GM23338 (cell line): ENCODE measurements around the gene RGS6.

Experiments
- EZH2 ChIP-seq: fragments of 200-600 bp; sonication (generic); IDR thresholded peaks from one replicate; pipeline ENCODE4 v1.8.0; 2017; ENCODE audit warnings: antibody characterized with exemption, mild to moderate bottlenecking, low read depth; ENCODE audit not compliant: unreplicated experiment
- POLR2AphosphoS5 ChIP-seq: IDR thresholded peaks from 2 replicates; pipeline ENCODE4 v1.6.1; 2016; ENCODE audit warnings: antibody characterized with exemption, low read depth
- TF ChIP-seq, protein P1 (sequence below), 2 experiments: fragments of 200-600 bp in 1 of 2; sonication (generic) in 1 of 2; conservative IDR thresholded peaks; 2 replicates each; pipeline versions ENCODE4 v1.5.1 to v1.6.1; 2016 to 2017; ENCODE audit warnings: antibody characterized with exemption in 2 of 2, low read depth in 2 of 2, mild to moderate bottlenecking in 2 of 2, moderate library complexity in 1 of 2

DNA sequence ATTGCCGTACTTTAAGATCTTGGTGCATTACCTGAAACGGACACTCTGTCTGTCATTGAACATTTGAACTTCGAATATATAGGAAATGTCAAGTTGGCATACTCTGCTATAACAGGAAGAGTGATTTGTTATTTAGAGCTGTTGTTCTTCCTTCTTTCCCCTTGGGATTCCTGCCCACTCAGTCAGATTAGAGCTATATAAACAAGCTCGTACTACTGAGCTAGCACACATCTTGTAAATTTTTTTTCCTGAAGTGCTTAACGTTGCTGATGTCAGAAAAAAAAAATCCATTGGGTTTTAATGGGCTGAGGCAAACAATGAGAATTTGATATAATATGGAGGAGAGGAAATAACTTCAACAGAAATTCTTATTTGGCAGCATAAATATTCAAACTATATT, 26.8 kb downstream of the RGS6 start:
- no peak for TF ChIP-seq EZH2
- TF ChIP-seq, protein P1, sequence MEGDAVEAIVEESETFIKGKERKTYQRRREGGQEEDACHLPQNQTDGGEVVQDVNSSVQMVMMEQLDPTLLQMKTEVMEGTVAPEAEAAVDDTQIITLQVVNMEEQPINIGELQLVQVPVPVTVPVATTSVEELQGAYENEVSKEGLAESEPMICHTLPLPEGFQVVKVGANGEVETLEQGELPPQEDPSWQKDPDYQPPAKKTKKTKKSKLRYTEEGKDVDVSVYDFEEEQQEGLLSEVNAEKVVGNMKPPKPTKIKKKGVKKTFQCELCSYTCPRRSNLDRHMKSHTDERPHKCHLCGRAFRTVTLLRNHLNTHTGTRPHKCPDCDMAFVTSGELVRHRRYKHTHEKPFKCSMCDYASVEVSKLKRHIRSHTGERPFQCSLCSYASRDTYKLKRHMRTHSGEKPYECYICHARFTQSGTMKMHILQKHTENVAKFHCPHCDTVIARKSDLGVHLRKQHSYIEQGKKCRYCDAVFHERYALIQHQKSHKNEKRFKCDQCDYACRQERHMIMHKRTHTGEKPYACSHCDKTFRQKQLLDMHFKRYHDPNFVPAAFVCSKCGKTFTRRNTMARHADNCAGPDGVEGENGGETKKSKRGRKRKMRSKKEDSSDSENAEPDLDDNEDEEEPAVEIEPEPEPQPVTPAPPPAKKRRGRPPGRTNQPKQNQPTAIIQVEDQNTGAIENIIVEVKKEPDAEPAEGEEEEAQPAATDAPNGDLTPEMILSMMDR (conservative IDR thresholded peaks at IDR 0.05; ENCODE audit: low read depth in 2 of 2), result no peak
- no peak for TF ChIP-seq POLR2AphosphoS5
